Spleen (tissue), 11 donors: ENCODE measurements around the gene LNPEP. TPM values are rescaled to one million over a fixed set of nuclear protein-coding genes. Genes with fewer than 3 reads are reported as not detected.

Source experiments
- DNase-seq: peaks from one replicate; pipeline ENCODE4 v3.0.0-alpha.2; 2020
- H3K27ac ChIP-seq, 8 donors: fragments of 200-600 bp; sonication (generic) in 7 of 8; 1 replicate in 4 of 8; 2 replicates in 4 of 8; pipeline versions ENCODE4 v1.5.0 to v1.8.0; 2016 to 2021; ENCODE audit warnings: inconsistent platforms in 4 of 8, mild to moderate bottlenecking in 4 of 8, moderate library complexity in 1 of 8
- H3K27me3 ChIP-seq, 7 donors: fragments of 200-600 bp; sonication (generic) in 6 of 7; replicated peaks in 1 of 7; 1 replicate in 4 of 7; 2 replicates in 3 of 7; pipeline versions ENCODE4 v1.5.0 to v1.8.0; 2016 to 2021; ENCODE audit warnings: inconsistent platforms in 3 of 7, mild to moderate bottlenecking in 1 of 7
- H3K36me3 ChIP-seq, 6 donors: fragments of 200-600 bp; sonication (generic) in 5 of 6; 1 replicate in 4 of 6; 2 replicates in 2 of 6; pipeline versions ENCODE4 v1.5.0 to v1.8.0; 2016 to 2021; ENCODE audit warnings: inconsistent platforms in 2 of 6
- H3K4me1 ChIP-seq, 6 donors: fragments of 200-600 bp; sonication (generic) in 5 of 6; 1 replicate in 3 of 6; 2 replicates in 3 of 6; pipeline versions ENCODE4 v1.5.0 to v1.8.0; 2016 to 2021; ENCODE audit warnings: inconsistent platforms in 3 of 6
- H3K4me3 ChIP-seq, 8 donors: fragments of 200-600 bp; sonication (generic) in 7 of 8; 1 replicate in 4 of 8; 2 replicates in 4 of 8; pipeline versions ENCODE4 v1.5.0 to v1.8.0; 2016 to 2021; ENCODE audit warnings: inconsistent platforms in 4 of 8, mild to moderate bottlenecking in 4 of 8, moderate library complexity in 2 of 8
- H3K9me3 ChIP-seq, 8 donors: fragments of 200-600 bp; sonication (generic) in 7 of 8; 1 replicate in 4 of 8; 2 replicates in 4 of 8; pipeline versions ENCODE4 v1.5.0 to v1.8.0; 2016 to 2021; ENCODE audit warnings: inconsistent platforms in 4 of 8
- POLR2A ChIP-seq, 3 donors: fragments of 450-650 bp; IDR thresholded peaks; one replicate each; pipeline ENCODE4 v1.5.1; 2017; ENCODE audit warnings: antibody characterized with exemption in 3 of 3, mild to moderate bottlenecking in 1 of 3
- POLR2AphosphoS5 ChIP-seq, 3 donors: sonication (generic); formaldehyde crosslinking; IDR thresholded peaks; one replicate each; pipeline ENCODE4 v1.5.1; 2017; ENCODE audit warnings: antibody characterized with exemption in 3 of 3
- whole genome bisulfite sequencing, 5 donors: extraction: QIAGEN DNeasy Blood & Tissue Kit in 3 of 5; methylation state at CpG; one replicate each; pipeline versions ENCODE4 v1.1.5 to v1.1.7; 2013 to 2018; 5-methylcytosine and 5-hydroxymethylcytosine counted together
- intact Hi-C: fragments of 100-400 bp; cut with DNase I; formaldehyde crosslinking; loops from one replicate; pipeline ENCODE4 v1.15.0; 2023; ENCODE audit warnings: low total_unique reads
- polyA plus RNA-seq, 3 donors: library from polyadenylated mRNA; stranded (reverse); fragments of 200-250 nt; gene quantifications; one replicate each; pipeline ENCODE4 v1.2.1, GENCODE V29; 2013
- total RNA-seq, 7 donors: library from RNA; depleted of rRNA in 3 of 7; stranded (reverse); fragments of >200 nt in 3 of 7; fragmentation: NEBNext Ultra II Directional in 4 of 7; extraction: Animal tissue kit (Norgen Biotek cat#: 25700) in 4 of 7; gene quantifications; one replicate each; pipeline versions ENCODE4 v1.1.0 to v1.2.1, GENCODE V29; 2016 to 2021
- TF ChIP-seq, protein P1 (sequence below), 11 experiments: fragments of 200-600 bp in 7 of 11; fragments of 450-650 bp in 4 of 11; sonication (generic) in 4 of 11; IDR thresholded peaks in 8 of 11; conservative IDR thresholded peaks in 3 of 11; 1 replicate in 7 of 11; 2 replicates in 4 of 11; pipeline versions ENCODE4 v1.4.0 to v1.8.0; 2016 to 2021; ENCODE audit warnings: antibody characterized with exemption in 11 of 11, inconsistent platforms in 4 of 11, mild to moderate bottlenecking in 1 of 11
- donor health status: healthy with polysubstance abuse.
- donor health status: DM: no; HTN: no; CAD: no; lungs with moderate emphysema.
- donor health status: DM: no; HTN: no; CAD: no.
- donor health status: Bipolar disorder and iron deficiency.
- donor health status: healthy.
- donor health status: DM: no; HTN: no; CAD: no.
- donor health status: DM: yes; HTN: yes; CAD: no.

Gene LNPEP
- total and polyA plus RNA-seq, 10 donors, result 8.5 to 82.2 (median 65.9) TPM

DNA sequence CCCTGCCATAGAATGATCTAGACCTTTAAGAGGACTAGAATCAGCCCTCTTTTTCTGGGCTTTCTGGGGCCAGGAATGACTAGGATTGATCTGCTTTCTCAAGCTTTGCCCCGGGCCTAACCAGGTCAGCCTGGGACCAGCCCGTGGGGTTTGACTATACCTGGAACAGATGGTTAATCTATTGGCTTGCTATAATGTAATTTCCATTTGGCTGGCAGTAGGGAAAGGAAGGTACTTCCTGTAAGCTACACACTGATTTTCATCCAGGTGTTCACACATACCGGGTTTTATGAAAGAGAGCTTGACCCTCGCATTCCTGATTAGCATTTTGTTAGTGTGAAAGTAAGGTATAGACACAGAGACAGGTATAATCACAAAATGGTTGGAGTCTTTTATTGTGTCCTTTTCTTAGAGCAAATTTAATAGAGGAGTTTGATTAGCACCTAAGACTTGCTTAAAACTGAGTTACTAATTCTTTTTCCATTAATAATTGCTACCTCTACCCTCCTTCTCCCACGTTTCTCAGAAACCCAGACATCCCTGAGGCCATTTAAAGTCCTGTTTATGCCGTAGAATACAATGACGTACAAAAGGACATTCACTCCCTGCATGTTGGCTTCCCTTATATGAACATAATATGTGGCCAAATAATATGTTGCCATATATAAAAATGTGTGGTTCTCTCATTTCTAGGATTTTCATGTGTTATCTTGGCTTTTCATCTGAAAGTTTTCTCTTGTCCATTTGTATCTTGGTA lies 17.3 kb downstream of the LNPEP start:
- H3K36me3 ChIP-seq, result no peaks in the 10 kb centered on the region
- peak overlapping the region in 1 of 8 donors; percentile 16 for H3K27ac ChIP-seq
- H3K4me1 ChIP-seq, result peaks cover 9 to 92% (median 41%) of the 10 kb centered on the region in 6 donors
- no peaks in the 10 kb centered on the region for H3K27me3 ChIP-seq
- TF ChIP-seq POLR2A (IDR thresholded peaks at IDR 0.05) (no peak), POLR2AphosphoS5 (IDR thresholded peaks at IDR 0.05) (no peak)
- TF ChIP-seq, protein P1, sequence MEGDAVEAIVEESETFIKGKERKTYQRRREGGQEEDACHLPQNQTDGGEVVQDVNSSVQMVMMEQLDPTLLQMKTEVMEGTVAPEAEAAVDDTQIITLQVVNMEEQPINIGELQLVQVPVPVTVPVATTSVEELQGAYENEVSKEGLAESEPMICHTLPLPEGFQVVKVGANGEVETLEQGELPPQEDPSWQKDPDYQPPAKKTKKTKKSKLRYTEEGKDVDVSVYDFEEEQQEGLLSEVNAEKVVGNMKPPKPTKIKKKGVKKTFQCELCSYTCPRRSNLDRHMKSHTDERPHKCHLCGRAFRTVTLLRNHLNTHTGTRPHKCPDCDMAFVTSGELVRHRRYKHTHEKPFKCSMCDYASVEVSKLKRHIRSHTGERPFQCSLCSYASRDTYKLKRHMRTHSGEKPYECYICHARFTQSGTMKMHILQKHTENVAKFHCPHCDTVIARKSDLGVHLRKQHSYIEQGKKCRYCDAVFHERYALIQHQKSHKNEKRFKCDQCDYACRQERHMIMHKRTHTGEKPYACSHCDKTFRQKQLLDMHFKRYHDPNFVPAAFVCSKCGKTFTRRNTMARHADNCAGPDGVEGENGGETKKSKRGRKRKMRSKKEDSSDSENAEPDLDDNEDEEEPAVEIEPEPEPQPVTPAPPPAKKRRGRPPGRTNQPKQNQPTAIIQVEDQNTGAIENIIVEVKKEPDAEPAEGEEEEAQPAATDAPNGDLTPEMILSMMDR (IDR thresholded peaks at IDR 0.05 in 8 of 11, conservative IDR thresholded peaks at IDR 0.05 in 3 of 11), result no peak
- no peak for DNase-seq
- no peak overlapping the region for H3K4me3 ChIP-seq
- H3K9me3 ChIP-seq, result no peaks in the 10 kb centered on the region
- intact Hi-C loops, result no loop called here
- WGBS, 5 donors, result 78 to 90% (median 85%) methylated on average over 7 of the region's 7 CpGs

DNA sequence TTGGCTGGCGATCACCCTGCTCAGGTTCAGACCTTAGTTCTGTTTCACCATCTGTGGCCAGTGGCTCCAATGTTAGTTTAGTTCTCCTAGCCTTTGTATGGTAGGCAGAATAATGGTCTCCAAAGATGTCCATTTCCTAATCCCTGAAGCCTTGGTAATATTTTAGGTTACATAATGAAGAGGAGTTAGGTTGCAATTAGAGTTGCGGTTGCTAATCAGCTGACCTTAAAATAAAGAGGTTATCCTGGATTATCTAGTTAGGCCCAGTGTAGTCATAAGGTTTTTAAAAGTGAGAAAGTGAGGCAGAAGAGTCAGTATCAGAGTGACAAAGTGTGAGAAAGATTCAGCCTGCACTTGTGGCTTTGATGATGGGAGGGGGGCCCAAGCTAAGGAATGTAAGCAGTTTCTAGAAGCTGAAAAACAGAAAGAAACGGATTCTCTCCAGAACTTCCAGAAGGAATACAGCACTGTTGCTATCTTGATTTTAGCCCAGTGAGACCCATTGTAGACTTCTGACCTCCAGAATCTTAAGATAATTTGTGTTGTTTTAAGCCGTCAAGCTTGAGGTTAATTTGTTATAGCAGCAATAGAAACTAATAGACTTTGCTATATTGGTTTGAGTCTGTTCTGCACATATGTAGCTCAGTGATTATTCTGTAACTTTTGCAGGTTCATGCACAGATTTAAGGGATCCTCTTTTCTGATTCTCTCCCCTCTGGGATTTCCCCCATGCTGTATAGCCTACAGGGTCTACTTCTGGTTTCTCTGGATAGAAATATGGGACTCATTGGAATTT lies 21.6 kb downstream of the LNPEP start:
- Histone ChIP-seq H3K36me3 (no peaks in the 10 kb centered on the region), H3K4me1 (peaks cover 36 to 96% (median 75%) of the 10 kb centered on the region in 6 donors), H3K4me3 (peak overlapping the region in 1 of 8 donors; percentile 38), H3K9me3 (no peaks in the 10 kb centered on the region), H3K27ac (peak overlapping the region; percentile 10 to 80 (median 70)), H3K27me3 (no peaks in the 10 kb centered on the region)
- no peak for TF ChIP-seq POLR2A (IDR thresholded peaks at IDR 0.05)
- TF ChIP-seq, protein P1 (IDR thresholded peaks at IDR 0.05 in 8 of 11, conservative IDR thresholded peaks at IDR 0.05 in 3 of 11), result no peak
- TF ChIP-seq POLR2AphosphoS5 (IDR thresholded peaks at IDR 0.05), result no peak
- no peak for DNase-seq
- 52 to 66% (median 58%) methylated on average over 4 of the region's 4 CpGs for WGBS, 5 donors
- intact Hi-C loops, result no loop called here

DNA sequence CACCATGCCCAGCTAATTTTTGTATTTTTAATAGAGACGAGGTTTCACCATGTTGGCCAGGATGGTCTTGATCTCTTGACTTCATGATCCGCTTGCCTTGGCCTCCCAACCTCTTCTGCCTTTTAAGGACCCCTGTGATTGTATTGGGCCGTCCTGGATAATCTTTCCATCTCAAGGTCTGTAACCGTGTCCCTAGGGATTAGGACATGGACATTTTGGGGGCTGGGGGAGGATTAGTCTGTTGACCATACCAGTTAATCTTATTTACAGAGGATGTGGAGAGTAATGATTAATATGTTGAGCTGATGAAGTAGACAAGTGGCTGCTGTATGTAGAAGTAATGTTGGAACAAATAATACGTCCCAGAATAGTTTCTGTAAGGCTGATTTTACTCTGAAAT lies 23.1 kb downstream of the LNPEP start:
- DNase-seq, result no peak
- TF ChIP-seq, protein P1 (IDR thresholded peaks at IDR 0.05 in 8 of 11, conservative IDR thresholded peaks at IDR 0.05 in 3 of 11), result no peak
- TF ChIP-seq POLR2AphosphoS5 (IDR thresholded peaks at IDR 0.05), result no peak
- no peak for TF ChIP-seq POLR2A (IDR thresholded peaks at IDR 0.05)
- Histone ChIP-seq H3K27me3 (no peaks in the 10 kb centered on the region), H3K9me3 (no peaks in the 10 kb centered on the region), H3K4me1 (peaks cover 49 to 96% (median 81%) of the 10 kb centered on the region in 6 donors), H3K36me3 (no peaks in the 10 kb centered on the region), H3K27ac (peak overlapping the region in 7 of 8 donors; percentile 26 to 80 (median 70)), H3K4me3 (peak overlapping the region in 1 of 8 donors; percentile 38)
- intact Hi-C loops, result no loop called here
- WGBS, 5 donors, result 71 to 91% (median 77%) methylated on average over 5 of the region's 5 CpGs

DNA sequence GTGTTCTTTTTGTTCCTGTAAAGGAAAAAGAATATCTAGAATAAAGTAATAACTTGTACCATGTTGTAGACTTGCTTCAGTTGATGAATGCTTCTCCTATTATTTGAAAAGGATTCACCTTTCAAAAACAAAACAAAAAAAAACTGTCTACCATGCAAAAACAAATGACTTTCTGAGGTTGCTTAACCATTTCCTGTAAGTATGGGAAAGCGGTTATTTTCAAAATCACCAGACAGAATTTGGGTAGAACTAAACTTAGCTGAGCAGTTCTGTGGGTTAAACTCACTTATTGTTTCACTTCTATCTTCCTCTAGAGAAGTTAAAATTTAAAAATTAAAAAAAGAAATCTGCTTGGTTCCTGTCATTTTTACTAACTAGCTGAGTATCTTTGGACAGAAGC lies 25.2 kb downstream of the LNPEP start:
- intact Hi-C loops, result no loop called here
- peaks cover 50 to 100% (median 84%) of the 10 kb centered on the region in 6 donors for H3K4me1 ChIP-seq
- 12 to 45% (median 21%) methylated on average over 1 of the region's 1 CpG for WGBS, 5 donors

More for the DNA sequence above, 25.2 kb downstream of the LNPEP start:
- H3K4me3 ChIP-seq, result peak overlapping the region in 1 of 8 donors; percentile 12
- no peaks in the 10 kb centered on the region for H3K36me3 ChIP-seq
- no peak for DNase-seq
- TF ChIP-seq POLR2AphosphoS5 (IDR thresholded peaks at IDR 0.05) (no peak), POLR2A (IDR thresholded peaks at IDR 0.05) (no peak)
- TF ChIP-seq, protein P1 (IDR thresholded peaks at IDR 0.05 in 8 of 11, conservative IDR thresholded peaks at IDR 0.05 in 3 of 11), result no peak
- H3K27me3 ChIP-seq, result no peaks in the 10 kb centered on the region
- no peaks in the 10 kb centered on the region for H3K9me3 ChIP-seq
- H3K27ac ChIP-seq, result peak overlapping the region in 7 of 8 donors; percentile 14 to 80 (median 70)
